HepG2 (cell line): Measurements from ENCODE around the gene KLHDC7A. TPM values are rescaled to one million over a fixed set of nuclear protein-coding genes. Genes with fewer than 3 reads are reported as not detected.

Experiments
- ATAC-seq: fragments of 200-7000 bp; cut with Tn5 transposase; 3 replicates; pipeline ENCODE4 v1.9.1; 2020; ENCODE audit warnings: mild to moderate bottlenecking, moderate library complexity
- BruUV-seq: library from RNA; stranded (reverse); fragments of 400-500 nt; replicated peaks from 2 replicates; lab custom pipeline; 2021; lab: Mats Ljungman, UMichigan
- CTCF ChIA-PET: fragments of 300-600 bp; formaldehyde crosslinking; extraction: SDS; loops from one replicate; lab custom pipeline; 2021; ENCODE audit warnings: low total read pairs, inconsistent platforms, low intra/inter-chr PET ratio; lab: Yijun Ruan, JAX
- POLR2A ChIA-PET: fragments of 350-600 bp; sonication (Branson Sonifier 250); formaldehyde crosslinking; loops from one replicate; lab custom pipeline; 2020; ENCODE audit warnings: antibody characterized with exemption, inconsistent platforms; lab: Yijun Ruan, JAX
- DNase-seq: peaks from one replicate; pipeline ENCODE4 v3.0.0-alpha.2; 2015; ENCODE audit warnings: low spot score
- FAIRE-seq: peaks from 3 replicates; lab custom pipeline; 2011; peaks lifted over from hg19 to GRCh38; lab: Jason Lieb, UNC
- H2AFZ ChIP-seq: one replicate; pipeline ENCODE4 v1.6.1; 2011; ENCODE audit warnings: low read length, inconsistent platforms
- H3K27ac ChIP-seq: fragments of 300-600 bp; 3 replicates; pipeline ENCODE4 v1.8.0; 2011; ENCODE audit warnings: mixed run types, mild to moderate bottlenecking, mixed read lengths, low read length, inconsistent platforms; ENCODE audit not compliant: insufficient read depth; ENCODE audit errors: extremely low read length
- H3K27me3 ChIP-seq, 2 experiments: fragments of 200-600 bp in 1 of 2; 2 replicates in 1 of 2; 3 replicates in 1 of 2; pipeline versions ENCODE4 v1.6.0 to v1.8.0; 2011; ENCODE audit warnings: low read length in 2 of 2, mild to moderate bottlenecking in 2 of 2, moderate library complexity in 2 of 2, inconsistent platforms in 1 of 2; ENCODE audit not compliant: insufficient read depth in 2 of 2, control insufficient read depth in 1 of 2
- H3K36me3 ChIP-seq, 2 experiments: fragments of 200-600 bp in 1 of 2; replicated peaks in 1 of 2; 2 replicates in 1 of 2; 3 replicates in 1 of 2; pipeline versions ENCODE4 v1.5.1 to v1.8.0; 2011; ENCODE audit warnings: low read length in 2 of 2, inconsistent platforms in 1 of 2; ENCODE audit not compliant: insufficient read depth in 2 of 2, control insufficient read depth in 1 of 2
- H3K4me1 ChIP-seq: 2 replicates; pipeline ENCODE4 v1.5.1; 2012; ENCODE audit warnings: low read length, inconsistent platforms; ENCODE audit not compliant: insufficient read depth
- H3K4me2 ChIP-seq: 2 replicates; pipeline ENCODE4 v1.6.0; 2011; ENCODE audit warnings: low read depth, low read length, inconsistent platforms
- H3K4me3 ChIP-seq, 3 experiments: fragments of 200-600 bp in 1 of 3; sonication (generic), shearing (Covaris generic) in 1 of 3; replicated peaks in 1 of 3; 2 replicates each; pipeline ENCODE4 v1.5.1; 2011 to 2016; ENCODE audit warnings: low read length in 3 of 3, inconsistent platforms in 2 of 3, low read depth in 2 of 3, mild to moderate bottlenecking in 2 of 3, control low read depth in 1 of 3, mixed read lengths in 1 of 3; ENCODE audit not compliant: insufficient read depth in 1 of 3
- H3K79me2 ChIP-seq: one replicate; pipeline ENCODE4 v1.6.1; 2011; ENCODE audit warnings: low read length, inconsistent platforms; ENCODE audit not compliant: insufficient read depth
- H3K9ac ChIP-seq: 2 replicates; pipeline ENCODE4 v1.6.0; 2011; ENCODE audit warnings: mild to moderate bottlenecking, low read depth, low read length, inconsistent platforms; ENCODE audit not compliant: insufficient read depth
- H3K9me3 ChIP-seq: 2 replicates; pipeline ENCODE4 v1.5.1; 2012; ENCODE audit warnings: mild to moderate bottlenecking, low read length
- H4K20me1 ChIP-seq: 2 replicates; pipeline ENCODE4 v1.6.0; 2011; ENCODE audit warnings: inconsistent platforms, mild to moderate bottlenecking, low read length, moderate library complexity; ENCODE audit not compliant: insufficient read depth
- MED13 ChIP-seq: sonication (generic); formaldehyde crosslinking; IDR thresholded peaks from 2 replicates; pipeline ENCODE4 v1.5.0; 2020; ENCODE audit warnings: missing genetic modification reagents
- TRAFD1 ChIP-seq: sonication (generic); formaldehyde crosslinking; IDR thresholded peaks from 2 replicates; pipeline ENCODE4 v1.5.1; 2020; ENCODE audit warnings: missing genetic modification reagents, mild to moderate bottlenecking, borderline replicate concordance
- WGBS: methylation state at CpG from one replicate; pipeline ENCODE4 v1.1.6; 2017; ENCODE audit warnings: low lambda C conversion rate; 5-methylcytosine and 5-hydroxymethylcytosine counted together
- in situ Hi-C: cut with HindIII; loops from 2 replicates; pipeline ENCODE4 v1.10.0; 2017; ENCODE audit warnings: low pct_unique_long_range_greater_than_20kb; ENCODE audit not compliant: extremely low pct_ligation_motif_present
- intact Hi-C: fragments of 100-400 bp; cut with micrococcal nuclease; formaldehyde crosslinking; loops from one replicate; pipeline ENCODE4 v1.10.0; 2022; ENCODE audit not compliant: unreplicated experiment
- polyA plus RNA-seq, 8 experiments: library from polyadenylated mRNA; depleted of rRNA in 3 of 8; stranded (reverse) in 7 of 8; unstranded in 1 of 8; fragments of >200 nt; fragmentation: Illumina TruSeq in 4 of 8; extraction: Trizol in 4 of 8; gene quantifications; 2 replicates each; pipeline versions ENCODE4 v1.2.1 to v1.2.3, GENCODE V29; 2011 to 2016; ENCODE audit warnings: low read depth in 4 of 8, missing spikeins in 1 of 8, mixed read lengths in 1 of 8; ENCODE audit not compliant: insufficient read depth in 1 of 8
- total RNA-seq, 5 experiments: library from RNA; depleted of rRNA; stranded (reverse); fragments of >200 nt; fragmentation: Illumina TruSeq; extraction: Trizol; gene quantifications; 2 replicates each; pipeline ENCODE4 v1.2.3, GENCODE V29; 2016; ENCODE audit warnings: low read depth in 1 of 5
- TF ChIP-seq, protein P1 (sequence below): IDR thresholded peaks from 2 replicates; pipeline ENCODE4 v1.6.1; 2012; ENCODE audit warnings: low read depth, low read length, improper control_type of control experiment

KLHDC7A gene
- total and polyA plus RNA-seq, 2 of the 13 experiments (the other 11 are each of a cell fraction or from before 2014, with no cell fraction given): 0.15 to 1.8 TPM

GRCh38 chr1:18496497-18497235, 15.9 kb downstream of the KLHDC7A start:
- TF ChIP-seq MED13 (CRISPR knock-in tag): no peak
- TF ChIP-seq, protein P1, sequence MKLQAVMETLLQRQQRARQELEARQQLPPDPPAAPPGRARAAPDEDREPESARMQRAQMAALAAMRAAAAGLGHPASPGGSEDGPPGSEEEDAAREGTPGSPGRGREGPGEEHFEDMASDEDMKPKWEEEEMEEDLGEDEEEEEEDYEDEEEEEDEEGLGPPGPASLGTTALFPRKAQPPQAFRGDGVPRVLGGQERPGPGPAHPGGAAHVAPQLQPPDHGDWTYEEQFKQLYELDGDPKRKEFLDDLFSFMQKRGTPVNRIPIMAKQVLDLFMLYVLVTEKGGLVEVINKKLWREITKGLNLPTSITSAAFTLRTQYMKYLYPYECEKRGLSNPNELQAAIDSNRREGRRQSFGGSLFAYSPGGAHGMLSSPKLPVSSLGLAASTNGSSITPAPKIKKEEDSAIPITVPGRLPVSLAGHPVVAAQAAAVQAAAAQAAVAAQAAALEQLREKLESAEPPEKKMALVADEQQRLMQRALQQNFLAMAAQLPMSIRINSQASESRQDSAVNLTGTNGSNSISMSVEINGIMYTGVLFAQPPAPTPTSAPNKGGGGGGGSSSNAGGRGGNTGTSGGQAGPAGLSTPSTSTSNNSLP: no peak
- 0 out of 5 replicates have a peak, but pooled peaks cover 0 to 7% of the 10 kb centered on the region in 2 experiments for H3K27me3 ChIP-seq
- no peak overlapping the region for H3K4me3 ChIP-seq
- no peak overlapping the region for H3K4me2 ChIP-seq
- WGBS: 55% methylated on average over 8 of the region's 8 CpGs
- H3K9ac ChIP-seq: no peak overlapping the region
- H2AFZ ChIP-seq: no peak overlapping the region
- no peaks in the 10 kb centered on the region for H3K4me1 ChIP-seq
- no peaks in the 10 kb centered on the region for H4K20me1 ChIP-seq
- in situ Hi-C loops (no loop called here), intact Hi-C loops (no loop called here)
- no peak overlapping the region for H3K27ac ChIP-seq
- no peak for FAIRE-seq
- no peaks in the 10 kb centered on the region for H3K9me3 ChIP-seq
- ChIA-PET CTCF (no interaction called here), POLR2A (no interaction called here)
- BruUV-seq: no TSS peak
- H3K36me3 ChIP-seq: no peaks in the 10 kb centered on the region
- no peak for ATAC-seq
- no peaks in the 10 kb centered on the region for H3K79me2 ChIP-seq
- DNase-seq: no peak

DNA sequence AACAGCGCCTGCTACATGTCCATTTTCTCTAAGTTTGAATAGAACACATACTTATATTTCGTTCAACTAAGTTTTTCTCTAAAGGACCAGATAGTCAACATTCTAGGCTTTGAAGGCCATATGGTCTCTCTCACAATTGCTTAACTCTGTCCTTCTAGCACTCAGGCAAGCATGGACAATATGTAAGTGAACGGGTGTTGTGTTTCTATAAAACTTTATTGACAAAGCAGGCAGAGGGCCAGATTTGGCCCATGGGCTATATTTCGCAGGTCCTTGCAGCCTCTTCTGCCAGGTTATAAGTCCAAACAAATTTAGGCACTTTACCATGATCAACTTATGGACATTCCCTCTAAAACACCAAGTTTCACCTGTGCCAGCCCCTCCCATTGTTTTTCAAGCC, 21.1 kb downstream of the KLHDC7A start:
- 18% methylated on average over 4 of the region's 4 CpGs for WGBS
- Histone ChIP-seq H4K20me1 (no peaks in the 10 kb centered on the region), H3K4me3 (no peak overlapping the region), H3K4me1 (no peaks in the 10 kb centered on the region), H3K79me2 (no peaks in the 10 kb centered on the region), H3K4me2 (no peak overlapping the region), H3K27me3 (no peaks in the 10 kb centered on the region), H3K27ac (no peak overlapping the region), H3K9me3 (no peaks in the 10 kb centered on the region), H2AFZ (no peak overlapping the region), H3K36me3 (no peaks in the 10 kb centered on the region), H3K9ac (no peak overlapping the region)
- ATAC-seq (no peak), FAIRE-seq (no peak), DNase-seq (no peak)
- BruUV-seq: no TSS peak
- CTCF ChIA-PET: no interaction called here
- in situ Hi-C loops: no loop called here
- intact Hi-C loops: no loop called here
- POLR2A ChIA-PET: no interaction called here
- TF ChIP-seq TRAFD1 (CRISPR knock-in tag): no peak
